Activated CD4-positive, CD25-positive, alpha-beta regulatory T cell treated with anti-CD3 and anti-CD28 coated beads, Interleukin-2, amount 50 U/mL, for 24 hours (primary cell): ENCODE data around the gene BLNK.

Experiments used
- ATAC-seq, 2 donors: fragments of 150-1000 bp; cut with Tn5 transposase; one replicate each; pipeline ENCODE4 v1.10.0; 2021; ENCODE audit warnings: mild to moderate bottlenecking in 1 of 2, moderate library complexity in 1 of 2

Gene BLNK

GRCh38 chr10:96260014-96260413, 11.4 kb downstream of the BLNK start:
- ATAC-seq: no peak

- no peak for ATAC-seq
Observed at GRCh38 chr10:96259150-96259549, 12.2 kb downstream of the BLNK start.

GRCh38 chr10:96257944-96258343, 13.4 kb downstream of the BLNK start:
- no peak for ATAC-seq

DNA sequence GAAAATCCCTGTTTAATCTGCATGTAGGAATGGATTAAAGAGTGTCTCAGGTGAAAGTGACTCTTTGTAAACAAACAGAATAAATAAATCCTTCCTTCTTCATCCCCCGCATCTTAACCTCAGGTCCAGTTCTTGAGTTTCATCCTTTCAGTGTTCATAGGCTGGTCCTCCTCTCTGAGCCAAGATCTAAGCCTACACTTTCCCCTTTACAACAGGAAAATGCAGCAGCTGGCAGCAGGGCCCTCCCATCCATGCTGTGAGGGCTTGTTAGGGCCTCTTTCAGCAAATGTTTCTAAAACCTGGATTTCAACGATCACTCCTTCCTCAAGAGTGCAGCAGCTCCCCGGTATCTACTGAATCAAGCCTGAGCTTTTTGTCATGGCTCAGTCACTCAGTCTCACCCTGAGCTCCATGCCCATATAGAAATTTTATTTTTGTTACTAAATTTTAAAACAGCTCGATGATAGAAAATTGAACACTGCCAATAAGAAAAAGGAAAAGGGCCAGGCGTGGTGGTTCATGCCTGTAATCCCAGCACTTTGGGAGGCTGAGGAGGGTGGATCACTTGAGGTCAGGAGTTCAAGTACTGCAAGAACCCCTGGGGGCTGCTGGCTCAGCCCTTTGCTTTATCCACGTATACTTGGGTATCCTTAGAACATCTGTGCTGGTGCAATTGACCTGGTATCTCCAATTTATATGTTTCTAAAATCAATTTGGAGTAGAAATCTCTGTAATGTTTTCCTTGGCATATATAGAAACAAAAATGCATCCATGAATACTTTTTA, 15.6 kb downstream of the BLNK start:
- ATAC-seq: no peak

DNA sequence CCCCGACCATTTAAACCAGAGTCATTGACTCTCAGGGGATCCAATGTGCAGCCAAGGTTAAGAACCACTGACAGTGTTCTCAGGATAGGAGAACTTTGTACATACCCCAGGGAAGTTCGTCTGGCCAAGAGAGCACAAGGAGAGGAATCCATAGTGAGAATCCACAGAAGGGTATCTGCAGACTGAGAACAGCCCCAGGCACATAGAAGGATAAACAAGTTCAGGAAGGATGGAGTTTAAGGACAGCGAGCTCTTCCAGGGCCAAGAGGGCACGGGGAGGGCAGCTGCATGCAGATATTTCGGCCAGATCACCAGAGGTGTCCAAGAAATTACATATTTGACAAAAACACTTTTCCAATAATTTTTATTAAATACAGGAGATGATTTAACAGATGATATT, 16.4 kb downstream of the BLNK start:
- no peak for ATAC-seq

DNA sequence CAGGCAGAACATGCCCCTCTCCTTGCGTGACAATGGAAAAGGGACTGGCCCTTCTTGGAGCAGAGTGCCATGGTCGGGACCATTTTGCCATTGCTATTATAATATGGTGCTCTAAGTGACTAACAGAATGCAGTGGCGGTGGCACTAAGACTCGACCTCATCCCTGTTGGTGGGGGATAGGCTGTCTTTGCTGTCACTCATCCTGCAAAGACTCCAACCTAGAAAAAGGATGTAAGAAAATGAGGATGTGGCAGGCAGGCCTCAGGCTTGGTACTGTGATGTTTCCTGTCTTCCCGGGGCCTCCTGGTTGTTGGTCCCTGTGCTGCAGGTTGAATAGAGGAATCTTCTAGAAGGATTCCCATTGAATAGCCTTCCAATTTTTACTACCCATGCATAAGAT, 18.6 kb downstream of the BLNK start:
- no peak for ATAC-seq

GRCh38 chr10:96250349-96250748, 21.0 kb downstream of the BLNK start:
- ATAC-seq: no peak

DNA sequence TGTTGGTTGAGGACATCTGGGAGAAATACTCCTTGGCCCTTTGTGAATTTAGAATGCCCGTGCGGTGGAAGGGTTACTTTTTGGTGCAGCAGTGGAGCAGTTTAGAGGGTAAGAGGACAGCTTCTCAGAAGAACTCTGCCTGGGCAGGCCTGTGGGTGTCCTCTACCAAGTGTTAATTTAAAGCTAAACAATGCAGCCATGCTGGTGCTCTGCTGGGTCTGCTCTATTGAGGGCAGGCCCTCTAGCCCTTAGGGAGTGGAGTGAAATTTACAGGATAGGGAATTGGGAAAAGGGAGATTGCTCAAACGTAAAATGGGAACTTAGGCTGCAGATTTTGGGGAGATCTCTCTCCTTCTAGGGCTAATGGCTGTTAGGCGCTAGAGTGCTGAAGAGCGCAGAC, 22.1 kb downstream of the BLNK start:
- ATAC-seq: no peak

GRCh38 chr10:96244354-96244753, 27.0 kb downstream of the BLNK start:
- ATAC-seq: peak; percentile 35 to 75

GRCh38 chr10:96243296-96243695, 28.1 kb downstream of the BLNK start:
- no peak for ATAC-seq

GRCh38 chr10:96242822-96243221, 28.5 kb downstream of the BLNK start:
- no peak for ATAC-seq

- ATAC-seq: no peak
Observed at GRCh38 chr10:96238646-96239623, 32.4 kb downstream of the BLNK start.

DNA sequence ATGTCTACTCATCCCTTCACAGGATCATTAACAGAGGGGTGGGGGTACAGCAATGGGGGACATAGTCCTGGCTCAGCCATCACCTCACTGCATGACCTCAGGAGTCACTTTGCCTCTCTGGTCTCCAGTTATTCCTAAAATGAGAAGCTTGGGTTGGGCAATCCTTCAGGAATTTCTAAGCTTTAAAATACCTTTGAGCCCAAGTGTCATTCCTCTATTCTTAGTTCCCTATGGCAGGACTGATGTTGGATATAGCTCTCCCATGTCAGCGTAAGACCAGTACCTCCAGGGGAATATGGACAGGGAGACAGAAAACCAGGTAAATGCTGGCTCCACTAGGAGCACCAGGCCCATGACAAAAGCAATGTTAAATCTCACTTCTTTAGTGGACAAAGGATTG, 34.5 kb downstream of the BLNK start:
- no peak for ATAC-seq

DNA sequence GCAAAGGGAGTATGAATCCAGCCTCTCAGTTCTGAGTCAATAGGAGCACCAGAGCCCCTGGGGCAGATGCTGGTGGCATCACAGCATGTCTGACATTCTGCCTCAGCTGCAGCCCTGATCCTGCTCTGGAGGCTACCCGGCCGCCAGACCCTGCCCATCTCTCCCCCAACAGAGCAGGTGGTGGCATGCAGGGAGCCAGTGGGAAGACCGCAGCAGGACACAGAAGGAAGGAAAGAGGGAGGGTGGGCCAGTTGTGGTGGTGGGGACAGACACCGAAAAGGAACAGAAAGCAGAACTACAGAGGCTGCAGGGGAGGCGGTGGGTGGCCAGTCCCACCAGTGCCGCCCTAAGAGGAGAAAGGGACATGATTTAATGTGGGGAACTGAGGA, 35.3 kb downstream of the BLNK start:
- ATAC-seq: peak; percentile 17 to 30

DNA sequence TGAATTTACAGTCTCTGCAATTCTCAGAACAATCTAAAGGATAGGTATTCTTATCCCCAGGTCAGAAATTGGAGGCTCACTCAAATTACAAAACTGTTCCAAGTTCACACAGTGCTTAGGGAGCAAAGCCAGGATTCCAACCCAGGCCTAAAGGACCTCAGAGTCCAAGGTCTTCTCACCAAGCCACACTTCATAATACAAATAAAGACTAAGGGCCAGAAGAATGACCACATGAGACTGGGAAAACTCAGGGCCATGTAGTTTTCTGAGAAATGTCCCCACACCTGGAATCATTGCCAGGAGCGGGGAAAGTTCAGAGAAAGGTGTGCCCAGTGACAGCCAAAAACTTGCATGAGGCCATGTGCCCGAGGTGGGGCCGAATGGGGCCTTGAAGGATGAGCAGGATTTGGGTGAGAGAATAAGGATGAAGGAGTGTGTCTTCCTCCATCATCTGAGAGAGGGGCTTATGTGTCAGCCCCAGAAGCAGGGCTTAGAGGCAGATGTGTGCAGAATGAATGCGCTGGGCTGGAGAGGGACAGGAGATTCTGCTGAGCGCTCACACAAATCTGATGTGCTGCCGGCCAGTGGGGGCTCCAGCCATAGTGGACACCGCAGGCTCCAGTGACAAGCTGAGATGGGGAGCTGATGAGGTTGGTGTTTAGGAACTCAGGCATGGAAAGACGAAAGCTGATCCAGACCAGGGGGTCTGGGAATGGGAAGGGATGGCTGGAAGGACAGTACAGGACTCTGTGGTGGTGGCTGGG, 35.9 kb downstream of the BLNK start:
- no peak for ATAC-seq

DNA sequence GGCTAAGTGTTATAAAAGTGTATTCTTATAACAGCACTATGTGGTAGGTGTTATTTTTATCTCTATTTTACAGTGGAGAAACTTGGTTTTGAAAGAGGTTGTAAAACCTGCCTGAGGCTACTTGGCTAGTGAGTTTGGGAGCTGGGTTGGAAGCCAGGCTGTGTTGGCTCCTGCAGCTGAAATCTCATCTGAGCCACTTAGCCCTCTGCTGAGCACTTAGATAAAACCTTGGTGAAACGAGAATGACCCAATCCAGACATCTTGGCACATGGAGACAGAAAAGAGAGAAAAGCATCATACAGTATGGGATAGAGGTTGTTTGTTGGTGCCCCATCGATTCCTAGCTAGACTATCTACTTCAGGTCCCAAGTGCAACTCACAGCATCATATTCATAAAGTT, 37.4 kb downstream of the BLNK start:
- no peak for ATAC-seq

DNA sequence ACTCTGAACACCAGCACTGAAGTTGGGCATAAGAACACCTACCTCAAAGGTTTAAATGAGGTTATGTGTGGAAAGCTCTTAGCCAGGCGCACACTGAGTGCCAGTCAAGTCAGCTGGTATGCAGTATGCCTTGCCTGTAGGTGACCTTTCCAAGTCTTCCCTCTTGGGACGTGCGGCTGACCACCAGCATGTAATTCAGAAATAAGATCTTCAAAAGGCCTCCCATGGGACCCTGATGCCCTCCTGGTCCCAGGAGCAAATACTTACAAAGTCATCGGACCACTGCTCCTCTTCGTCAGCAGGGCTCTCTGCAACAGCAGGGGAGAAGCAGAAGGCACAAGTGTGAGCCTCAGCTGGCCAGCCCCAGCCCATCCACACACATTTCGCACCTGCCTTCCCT, 40.8 kb downstream of the BLNK start:
- ATAC-seq: no peak

DNA sequence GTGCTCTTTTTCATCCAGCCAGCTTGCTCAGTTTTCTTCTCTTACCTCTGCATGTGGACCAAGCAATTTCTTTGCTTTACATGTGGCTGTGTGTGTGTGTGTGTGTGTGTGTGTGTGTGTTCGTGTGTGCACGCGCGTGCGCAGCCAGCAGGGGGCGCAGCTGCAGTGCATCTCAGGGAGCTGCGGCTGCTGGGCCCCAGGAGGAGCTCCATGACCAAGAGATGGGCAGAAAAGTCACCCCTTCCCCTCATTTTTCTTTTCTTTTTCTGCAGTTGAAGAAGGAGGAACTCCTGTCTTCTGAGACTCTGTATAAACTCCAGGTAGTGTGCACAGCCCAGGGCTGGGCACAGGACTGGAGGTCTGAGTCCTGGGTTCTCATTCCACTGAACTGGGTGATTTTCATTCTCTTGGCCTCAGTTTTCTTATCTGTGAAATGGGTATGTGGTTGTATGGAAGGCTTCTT, 41.8 kb downstream of the BLNK start:
- ATAC-seq: peak; percentile 59 to 60

GRCh38 chr10:96228408-96228994, 42.9 kb downstream of the BLNK start:
- no peak for ATAC-seq

- no peak for ATAC-seq
Observed at GRCh38 chr10:96227206-96227605, 44.2 kb downstream of the BLNK start.

GRCh38 chr10:96225119-96225518, 46.2 kb downstream of the BLNK start:
- no peak for ATAC-seq

- no peak for ATAC-seq
Observed at GRCh38 chr10:96222908-96223307, 48.5 kb downstream of the BLNK start.

DNA sequence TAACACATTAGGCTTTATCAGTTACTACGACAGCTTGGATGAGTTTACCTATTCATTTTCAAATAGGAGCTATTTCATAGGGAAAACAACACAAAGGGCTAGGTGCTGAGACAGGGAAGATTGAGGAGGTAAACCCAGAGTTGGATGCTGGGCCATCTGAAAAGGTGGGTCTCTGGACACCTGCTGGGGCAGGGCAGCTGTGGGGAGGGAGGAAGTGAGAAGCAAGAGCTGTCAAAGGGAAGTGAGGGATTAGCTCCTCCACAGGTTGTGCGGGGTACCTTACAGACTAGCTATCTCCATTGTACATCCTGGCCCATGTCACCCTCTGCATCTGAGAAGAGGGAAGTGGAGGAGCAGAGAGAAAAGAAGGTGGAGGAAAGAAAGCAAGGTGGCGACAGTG, 48.9 kb downstream of the BLNK start:
- ATAC-seq: no peak
